HG02885 (cell line): ENCODE data around the gene OFD1.

Experiments used
- ATAC-seq: cut with Tn5 transposase; IDR thresholded peaks from one replicate; pipeline ENCODE4 v1.9.1; 2021; ENCODE audit warnings: mild to moderate bottlenecking; ENCODE audit not compliant: unreplicated experiment, poor library complexity

The OFD1 gene

GRCh38 chrX:13790206-13791131 lies 55.9 kb downstream of the OFD1 start:
- ATAC-seq = no peak

GRCh38 chrX:13791145-13791544 lies 56.6 kb downstream of the OFD1 start:
- ATAC-seq = no peak

DNA sequence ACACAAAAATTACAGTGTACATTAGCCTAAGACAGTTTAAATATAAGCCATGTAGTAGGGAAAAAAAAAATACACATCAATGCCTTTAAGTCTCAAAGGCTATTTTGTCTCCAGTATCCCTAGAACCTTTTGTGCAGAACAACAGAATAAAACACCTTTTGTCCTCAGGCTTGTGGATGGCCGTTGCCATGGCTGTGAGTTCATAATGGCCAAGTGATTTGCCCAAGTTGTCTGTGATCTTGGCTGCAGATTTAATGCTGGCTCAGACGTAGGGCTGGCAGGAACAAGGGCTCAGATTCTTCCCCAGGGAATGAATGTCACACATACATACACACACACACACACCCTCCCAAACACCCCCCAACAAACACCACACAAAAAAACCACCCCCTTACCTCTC lies 57.0 kb downstream of the OFD1 start:
- ATAC-seq = no peak

DNA sequence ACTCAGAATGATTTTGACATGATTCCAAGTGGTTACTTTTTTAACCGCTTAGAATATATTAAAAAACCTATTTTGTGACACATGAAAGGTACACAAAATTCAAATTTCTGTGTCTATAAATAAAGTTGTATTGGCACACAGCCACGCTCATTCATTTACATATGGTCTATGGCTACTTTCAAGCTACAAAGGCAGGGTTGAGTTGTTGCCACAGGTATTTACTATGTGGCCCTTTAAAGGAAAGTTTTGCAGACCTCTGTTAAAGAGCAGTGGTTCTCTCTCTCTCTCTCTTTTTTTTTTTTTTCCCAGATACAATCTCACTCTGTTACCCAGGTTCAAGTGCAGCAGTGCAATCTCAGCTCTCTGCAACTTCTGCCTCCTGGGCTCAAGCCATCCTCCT lies 59.3 kb downstream of the OFD1 start:
- ATAC-seq = no peak

GRCh38 chrX:13794417-13794816 lies 59.9 kb downstream of the OFD1 start:
- ATAC-seq = no peak

DNA sequence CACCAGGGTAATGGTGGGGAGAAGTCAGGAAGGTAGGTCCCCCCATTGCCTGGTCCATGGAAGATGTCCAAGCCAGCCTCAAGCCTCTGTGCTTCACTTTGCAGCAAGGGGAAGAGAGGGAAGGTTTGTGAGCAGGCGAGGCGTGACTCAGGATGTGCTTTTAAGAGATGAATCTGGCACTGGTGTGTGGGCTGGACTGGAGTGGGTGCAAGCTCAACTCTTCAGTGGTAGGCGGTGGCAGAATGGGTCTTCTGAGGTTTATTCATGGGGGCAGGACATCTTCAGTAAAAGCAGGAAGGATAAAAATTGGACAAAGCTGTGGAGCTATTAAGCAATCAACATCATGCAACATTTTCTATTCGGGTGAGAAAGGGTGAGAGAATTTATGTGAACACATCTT lies 63.0 kb downstream of the OFD1 start:
- ATAC-seq = no peak

DNA sequence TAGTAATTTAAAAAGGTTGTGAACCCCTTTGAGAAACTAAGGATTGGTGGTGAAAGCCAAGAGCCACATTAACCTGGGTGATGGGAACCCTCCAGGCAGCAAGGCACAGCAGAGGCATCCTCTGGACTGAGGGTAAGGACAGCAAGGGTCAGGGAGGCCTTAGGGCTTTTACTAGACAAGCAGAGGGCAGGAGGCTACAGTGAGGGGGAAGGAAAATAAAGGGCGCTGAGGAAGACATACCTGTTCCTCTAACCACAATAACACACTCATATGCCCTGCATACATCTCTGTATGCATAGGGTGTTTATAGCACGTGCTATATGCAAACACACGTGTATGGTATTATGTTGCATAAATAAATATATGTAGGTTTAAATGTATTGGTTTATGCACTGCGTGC lies 63.6 kb downstream of the OFD1 start:
- no peak for ATAC-seq

GRCh38 chrX:13803116-13803515 lies 68.6 kb downstream of the OFD1 start:
- no peak for ATAC-seq

- no peak for ATAC-seq
These were observed 70.7 kb downstream of the OFD1 start for GRCh38 chrX:13805241-13805640.

DNA sequence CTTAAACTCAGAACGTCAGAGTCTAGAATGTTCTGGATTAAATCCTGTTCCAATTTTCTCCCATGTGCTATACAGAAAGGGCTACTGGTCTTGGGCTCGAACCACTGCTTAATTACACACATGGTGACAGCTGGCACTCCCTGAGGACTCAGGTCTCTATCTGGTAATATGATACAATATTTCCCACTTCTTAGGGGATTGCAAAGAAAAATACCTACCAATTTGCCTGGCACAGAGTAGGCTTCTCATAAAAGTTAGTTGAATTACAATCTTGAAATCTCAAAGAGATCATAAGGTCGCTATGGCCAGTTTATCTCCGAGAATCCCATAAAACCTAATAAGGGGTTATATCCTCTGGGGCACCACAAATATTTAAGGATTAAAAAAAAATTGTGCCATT lies 73.7 kb downstream of the OFD1 start:
- no peak for ATAC-seq

DNA sequence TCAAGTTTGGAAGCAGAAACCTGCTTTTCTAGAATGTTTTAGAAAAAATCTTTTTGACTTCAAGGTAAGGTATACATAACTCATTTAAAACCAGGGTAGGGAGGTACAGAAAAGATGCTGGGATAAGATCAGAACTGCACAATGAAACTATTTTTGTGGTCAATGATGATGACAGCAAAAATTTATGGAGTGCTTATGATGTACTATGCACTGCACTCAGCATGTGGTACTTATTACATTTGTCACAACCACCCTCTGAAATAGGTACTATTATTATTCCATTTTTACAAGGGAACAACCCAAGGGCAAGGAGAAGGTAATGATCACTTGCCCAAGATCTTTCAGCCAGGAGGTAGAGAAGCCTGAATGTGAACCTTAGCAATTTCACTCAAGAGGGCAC lies 74.3 kb downstream of the OFD1 start:
- ATAC-seq = no peak

DNA sequence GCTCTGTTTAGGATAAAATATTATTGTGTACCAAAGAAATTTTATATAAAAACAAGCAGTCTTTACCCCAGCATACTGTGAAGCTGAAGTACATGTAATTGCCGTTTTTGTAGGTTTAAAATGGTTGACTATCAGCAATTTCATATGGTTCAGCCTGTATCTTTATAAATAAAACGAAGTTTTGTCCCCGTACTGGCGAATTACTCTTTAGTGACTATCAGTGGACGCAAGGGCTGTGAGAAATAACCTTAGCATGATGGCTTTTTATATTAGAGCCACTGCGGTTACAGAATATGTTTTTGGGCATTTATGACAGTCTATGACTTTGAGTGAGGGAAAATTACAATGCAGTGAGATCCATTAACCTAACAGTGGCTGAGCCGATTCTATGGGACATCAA lies 81.1 kb downstream of the OFD1 start:
- no peak for ATAC-seq

GRCh38 chrX:13816176-13816575 lies 81.6 kb downstream of the OFD1 start:
- no peak for ATAC-seq

DNA sequence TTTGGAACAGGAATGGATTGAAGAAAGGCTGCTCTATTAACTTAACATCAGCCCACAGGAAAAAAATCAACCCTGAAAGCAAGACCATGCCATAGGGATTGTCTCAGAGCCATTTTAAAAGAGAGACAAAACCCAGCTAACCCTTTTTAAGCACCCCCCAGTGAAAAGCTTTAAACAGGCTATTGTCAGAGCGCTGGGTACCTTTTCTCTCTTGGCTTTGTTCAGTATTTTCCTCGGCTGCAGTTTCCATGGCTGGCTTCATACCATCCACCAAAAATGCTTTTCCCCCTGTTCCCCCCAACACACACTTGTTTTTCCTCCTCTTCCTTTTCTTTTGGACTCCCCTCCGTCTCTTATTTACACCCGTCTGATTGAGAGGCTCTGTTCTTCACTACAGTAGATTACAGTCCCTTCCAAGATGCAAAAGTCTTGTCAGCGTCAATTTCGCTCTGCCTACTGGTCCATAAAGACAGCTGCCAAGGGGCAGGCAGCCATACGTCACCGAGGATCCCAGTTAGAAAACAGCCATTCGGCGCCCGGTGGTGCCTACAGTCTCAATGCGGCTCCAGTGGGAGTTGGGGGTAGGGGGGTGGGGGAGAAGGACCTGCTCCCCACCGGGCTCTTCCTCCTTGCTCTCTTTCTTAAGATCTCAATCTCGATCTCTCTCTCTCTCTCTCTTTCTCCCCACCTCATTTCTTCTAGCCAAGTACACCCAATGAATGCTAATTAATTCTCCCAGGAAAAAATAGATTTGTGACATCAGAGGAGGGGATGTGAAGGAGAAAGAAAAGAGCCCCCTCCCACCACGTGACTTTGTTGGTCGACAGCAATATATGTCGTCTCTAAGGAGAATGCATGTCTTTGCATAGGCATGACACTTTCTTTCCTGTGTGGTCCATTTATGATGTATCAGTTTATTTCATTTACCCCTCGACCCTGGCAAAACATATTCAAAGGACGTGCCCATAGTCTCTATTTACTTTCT lies 82.4 kb downstream of the OFD1 start, which contains the start of gene GPM6B:
Gene GPM6B, minus strand, starts transcription at position 451 of the 985 bp plus-strand sequence. Its CDS starts 189 bp downstream, at position 262.
- no peak for ATAC-seq
